A549 (cell line): ENCODE data around the gene C19orf33.

ENCODE experiments used
- CBX2 ChIP-seq: fragments of 200-600 bp; sonication (generic); IDR thresholded peaks from 2 replicates; pipeline ENCODE4 v1.6.1; 2016; ENCODE audit warnings: low read depth, mild to moderate bottlenecking, borderline replicate concordance
- EP300 ChIP-seq, 2 experiments: fragments of >200 bp; sonication (Bioruptor Twin); formaldehyde crosslinking; IDR thresholded peaks; 2 replicates in 1 of 2; 3 replicates in 1 of 2; pipeline ENCODE4 v1.6.1; 2016 to 2017
- ESRRA ChIP-seq: fragments of 150-350 bp; IDR thresholded peaks from 2 replicates; pipeline ENCODE4 v1.6.1; 2014; ENCODE audit warnings: mild to moderate bottlenecking, low read length, borderline replicate concordance
- FOSB ChIP-seq: fragments of 250-450 bp; sonication (Bioruptor Pico); IDR thresholded peaks from 2 replicates; pipeline ENCODE4 v1.5.0; 2020; ENCODE audit warnings: mild to moderate bottlenecking, moderate library complexity
- HOXB5 ChIP-seq: fragments of 250-450 bp; sonication (Bioruptor Pico); IDR thresholded peaks from 2 replicates; pipeline ENCODE4 v1.5.0; 2020; ENCODE audit warnings: mild to moderate bottlenecking, moderate library complexity
- KDM1A ChIP-seq: fragments of 200-600 bp; sonication (generic); IDR thresholded peaks from 2 replicates; pipeline ENCODE4 v1.6.1; 2016; ENCODE audit warnings: low read depth, mild to moderate bottlenecking
- MAZ ChIP-seq: fragments of 150-350 bp; IDR thresholded peaks from 2 replicates; pipeline ENCODE4 v1.6.1; 2014; ENCODE audit warnings: antibody characterized with exemption, low read depth, low read length, borderline replicate concordance
- MYC ChIP-seq: IDR thresholded peaks from 2 replicates; pipeline ENCODE4 v1.6.1; 2012; ENCODE audit warnings: mild to moderate bottlenecking, inconsistent platforms, low read length, improper control_type of control experiment, borderline replicate concordance
- USF2 ChIP-seq: fragments of 450-650 bp; IDR thresholded peaks from 2 replicates; pipeline ENCODE4 v1.6.1; 2014; ENCODE audit warnings: antibody characterized with exemption
- TF ChIP-seq, protein P1 (sequence below): fragments of >200 bp; sonication (Bioruptor Twin); formaldehyde crosslinking; IDR thresholded peaks from 3 replicates; pipeline ENCODE4 v1.5.1; 2016

- TF ChIP-seq, protein P1, sequence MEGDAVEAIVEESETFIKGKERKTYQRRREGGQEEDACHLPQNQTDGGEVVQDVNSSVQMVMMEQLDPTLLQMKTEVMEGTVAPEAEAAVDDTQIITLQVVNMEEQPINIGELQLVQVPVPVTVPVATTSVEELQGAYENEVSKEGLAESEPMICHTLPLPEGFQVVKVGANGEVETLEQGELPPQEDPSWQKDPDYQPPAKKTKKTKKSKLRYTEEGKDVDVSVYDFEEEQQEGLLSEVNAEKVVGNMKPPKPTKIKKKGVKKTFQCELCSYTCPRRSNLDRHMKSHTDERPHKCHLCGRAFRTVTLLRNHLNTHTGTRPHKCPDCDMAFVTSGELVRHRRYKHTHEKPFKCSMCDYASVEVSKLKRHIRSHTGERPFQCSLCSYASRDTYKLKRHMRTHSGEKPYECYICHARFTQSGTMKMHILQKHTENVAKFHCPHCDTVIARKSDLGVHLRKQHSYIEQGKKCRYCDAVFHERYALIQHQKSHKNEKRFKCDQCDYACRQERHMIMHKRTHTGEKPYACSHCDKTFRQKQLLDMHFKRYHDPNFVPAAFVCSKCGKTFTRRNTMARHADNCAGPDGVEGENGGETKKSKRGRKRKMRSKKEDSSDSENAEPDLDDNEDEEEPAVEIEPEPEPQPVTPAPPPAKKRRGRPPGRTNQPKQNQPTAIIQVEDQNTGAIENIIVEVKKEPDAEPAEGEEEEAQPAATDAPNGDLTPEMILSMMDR, result no peak
- TF ChIP-seq ESRRA (no peak), HOXB5 (no peak), CBX2 (no peak), EP300 (IDR thresholded peaks at IDR 0.05) (no peak), MAZ (no peak), MYC (no peak), KDM1A (no peak), USF2 (no peak), FOSB (CRISPR knock-in tag) (no peak)
These were observed 16.4 kb upstream of the C19orf33 start for GRCh38 chr19:38287604-38288003.
